GM12878 (cell line): ENCODE data around the gene OSBPL3. TPM values are rescaled to one million over a fixed set of nuclear protein-coding genes. Genes with fewer than 3 reads are reported as not detected.

ENCODE experiments used
- ATAC-seq: fragments of 200-7000 bp; cut with Tn5 transposase; 3 replicates; pipeline ENCODE4 v1.9.1; 2020; ENCODE audit warnings: mild to moderate bottlenecking, moderate library complexity
- BruUV-seq: library from RNA; stranded (reverse); fragments of 400-500 nt; replicated peaks from 2 replicates; lab custom pipeline; 2021; lab: Mats Ljungman, UMichigan
- CTCF ChIA-PET: fragments of 300-600 bp; sonication (Branson Sonifier 250); formaldehyde crosslinking; extraction: SDS; loops from one replicate; lab custom pipeline; 2021; ENCODE audit warnings: inconsistent platforms; lab: Yijun Ruan, JAX
- POLR2A ChIA-PET: fragments of 350-600 bp; formaldehyde crosslinking; extraction: SDS; loops from one replicate; lab custom pipeline; 2021; ENCODE audit warnings: inconsistent platforms; lab: Charles Lee
- RAD21 ChIA-PET: fragments of 300-600 bp; sonication (Branson Sonifier 250); formaldehyde crosslinking; loops from one replicate; lab custom pipeline; 2023; ENCODE audit warnings: antibody characterized with exemption; ENCODE audit not compliant: unreplicated experiment; lab: Charles Lee
- SMC1A ChIA-PET: fragments of 300-600 bp; sonication (Branson Sonifier 250); formaldehyde crosslinking; loops from one replicate; lab custom pipeline; 2023; ENCODE audit not compliant: unreplicated experiment, uncharacterized antibody; lab: Charles Lee
- DNase-seq: peaks from one replicate; pipeline ENCODE4 v3.0.0-alpha.2; 2011; ENCODE audit warnings: low read depth, low spot score
- FAIRE-seq: peaks from 3 replicates; lab custom pipeline; 2011; peaks lifted over from hg19 to GRCh38; lab: Jason Lieb, UNC
- H2AFZ ChIP-seq: 2 replicates; pipeline ENCODE4 v1.6.0; 2011; ENCODE audit warnings: low read depth, low read length, control low read depth; ENCODE audit not compliant: control insufficient read depth
- H3K27ac ChIP-seq: 2 replicates; pipeline ENCODE4 v1.5.1; 2011; ENCODE audit warnings: control low read depth; ENCODE audit not compliant: control insufficient read depth, insufficient read depth
- H3K27me3 ChIP-seq, 2 experiments: replicated peaks in 1 of 2; 2 replicates each; pipeline versions ENCODE4 v1.6.0 to v1.6.1; 2011; ENCODE audit warnings: low read length in 1 of 2; ENCODE audit not compliant: control insufficient read depth in 2 of 2, insufficient read depth in 2 of 2
- H3K36me3 ChIP-seq, 2 experiments: 2 replicates each; pipeline ENCODE4 v1.5.1; 2011; ENCODE audit warnings: low read length in 1 of 2; ENCODE audit not compliant: control insufficient read depth in 2 of 2, insufficient read depth in 2 of 2
- H3K4me1 ChIP-seq: 2 replicates; pipeline ENCODE4 v1.6.1; 2011; ENCODE audit warnings: mild to moderate bottlenecking, low read length, moderate library complexity, mixed read lengths; ENCODE audit not compliant: control insufficient read depth, insufficient read depth
- H3K4me2 ChIP-seq: 2 replicates; pipeline ENCODE4 v1.6.0; 2011; ENCODE audit warnings: control low read depth; ENCODE audit not compliant: control insufficient read depth, insufficient read depth
- H3K4me3 ChIP-seq: fragments of 200-600 bp; sonication (generic); 2 replicates; pipeline ENCODE4 v1.5.1; 2016
- H3K79me2 ChIP-seq: 2 replicates; pipeline ENCODE4 v1.6.0; 2011; ENCODE audit warnings: low read length; ENCODE audit not compliant: control insufficient read depth, insufficient read depth
- H3K9ac ChIP-seq: 2 replicates; pipeline ENCODE4 v1.8.0; 2011; ENCODE audit warnings: low read length, control low read depth, mixed read lengths; ENCODE audit not compliant: control insufficient read depth, insufficient read depth
- H3K9me3 ChIP-seq: replicated peaks from 3 replicates; pipeline ENCODE4 v1.5.1; 2011; ENCODE audit warnings: mild to moderate bottlenecking, low read length; ENCODE audit not compliant: control insufficient read depth, insufficient read depth
- H4K20me1 ChIP-seq: 2 replicates; pipeline ENCODE4 v1.6.0; 2011; ENCODE audit not compliant: control insufficient read depth, insufficient read depth
- ATF7 ChIP-seq: fragments of 450-650 bp; IDR thresholded peaks from 2 replicates; pipeline ENCODE4 v1.6.1; 2016; ENCODE audit warnings: low read depth, mild to moderate bottlenecking
- BCL11A ChIP-seq: IDR thresholded peaks from 2 replicates; pipeline ENCODE4 v1.6.1; 2011; ENCODE audit warnings: low read depth, low read length
- CHD2 ChIP-seq: IDR thresholded peaks from 2 replicates; pipeline ENCODE4 v1.6.1; 2011; ENCODE audit warnings: low read depth, low read length, improper control_type of control experiment, borderline replicate concordance
- DPF2 ChIP-seq: fragments of 450-650 bp; IDR thresholded peaks from 2 replicates; pipeline ENCODE4 v1.6.1; 2017; ENCODE audit warnings: mild to moderate bottlenecking
- EED ChIP-seq: sonication (generic); IDR thresholded peaks from 2 replicates; pipeline ENCODE4 v1.6.1; 2016; ENCODE audit warnings: antibody characterized with exemption, low read depth
- FOXK2 ChIP-seq: fragments of 450-650 bp; IDR thresholded peaks from 2 replicates; pipeline ENCODE4 v1.6.1; 2017; ENCODE audit warnings: mild to moderate bottlenecking, moderate library complexity
- IKZF2 ChIP-seq, 2 experiments: fragments of 450-650 bp; IDR thresholded peaks; 2 replicates each; pipeline ENCODE4 v1.6.1; 2017; ENCODE audit warnings: mild to moderate bottlenecking in 2 of 2, moderate library complexity in 2 of 2
- NFIC ChIP-seq: IDR thresholded peaks from 2 replicates; pipeline ENCODE4 v1.6.1; 2012; ENCODE audit warnings: low read depth, mild to moderate bottlenecking, inconsistent platforms, low read length, moderate library complexity
- PAX8 ChIP-seq: fragments of 450-650 bp; IDR thresholded peaks from 2 replicates; pipeline ENCODE4 v1.6.1; 2017; ENCODE audit warnings: mild to moderate bottlenecking, moderate library complexity
- POLR2AphosphoS5 ChIP-seq: IDR thresholded peaks from 2 replicates; pipeline ENCODE4 v1.6.1; 2011; ENCODE audit warnings: mild to moderate bottlenecking, low read length, inconsistent platforms
- POU2F2 ChIP-seq: IDR thresholded peaks from 3 replicates; pipeline ENCODE4 v1.6.1; 2011; ENCODE audit warnings: low read depth, mild to moderate bottlenecking, low read length, borderline replicate concordance
- SREBF2 ChIP-seq: IDR thresholded peaks from 2 replicates; pipeline ENCODE4 v1.6.1; 2012; ENCODE audit warnings: mild to moderate bottlenecking, low read length
- YBX1 ChIP-seq: fragments of 450-650 bp; IDR thresholded peaks from 2 replicates; pipeline ENCODE4 v1.6.1; 2016; ENCODE audit warnings: antibody characterized with exemption
- WGBS: methylation state at CpG from one replicate; pipeline ENCODE4 v1.1.6; 2016; ENCODE audit warnings: low lambda C conversion rate; ENCODE audit not compliant: insufficient replicate concordance, insufficient coverage; ENCODE audit errors: missing lambda C conversion rate; 5-methylcytosine and 5-hydroxymethylcytosine counted together
- in situ Hi-C: fragments of 300-500 bp; cut with MboI; formaldehyde crosslinking; loops from 9 replicates; pipeline ENCODE4 v1.14.3; 2018; ENCODE audit warnings: mixed read lengths
- intact Hi-C: fragments of 100-400 bp; cut with micrococcal nuclease; formaldehyde crosslinking; loops from one replicate; pipeline ENCODE4 v1.14.2; 2022; ENCODE audit not compliant: unreplicated experiment
- polyA plus RNA-seq, 11 experiments: library from polyadenylated mRNA; depleted of rRNA in 4 of 11; unstranded in 6 of 11; stranded (reverse) in 5 of 11; fragments of >200 nt; fragmentation: Nextera tagmentation in 4 of 11; fragmentation: Illumina TruSeq in 1 of 11; extraction: Ambion mirVana in 4 of 11; extraction: Trizol in 1 of 11; gene quantifications; 1 replicate in 1 of 11; 2 replicates in 10 of 11; pipeline versions ENCODE4 v1.2.1 to v1.2.3, GENCODE V29; 2011 to 2016; ENCODE audit warnings: inconsistent platforms in 2 of 11, missing spikeins in 2 of 11, low read depth in 1 of 11
- total RNA-seq, 4 experiments: library from RNA; depleted of rRNA in 3 of 4; stranded (reverse); fragments of >200 nt in 3 of 4; fragmentation: Illumina TruSeq in 1 of 4; extraction: Trizol in 1 of 4; gene quantifications; 2 replicates each; pipeline versions ENCODE4 v1.2.1 to v1.2.3, GENCODE V29; 2013 to 2021
- TF ChIP-seq, protein P1 (sequence below): fragments of 450-650 bp; IDR thresholded peaks from 2 replicates; pipeline ENCODE4 v1.6.1; 2017; ENCODE audit warnings: mild to moderate bottlenecking, moderate library complexity
- TF ChIP-seq, protein P2 (sequence below): fragments of 450-650 bp; IDR thresholded peaks from 2 replicates; pipeline ENCODE4 v1.6.1; 2014; ENCODE audit warnings: mild to moderate bottlenecking

OSBPL3 gene
- total and polyA plus RNA-seq, 10 of the 15 experiments (the other 5 are each of a cell fraction or from before 2014, with no cell fraction given) = 6.1 to 46.6 (median 27.0) TPM

DNA sequence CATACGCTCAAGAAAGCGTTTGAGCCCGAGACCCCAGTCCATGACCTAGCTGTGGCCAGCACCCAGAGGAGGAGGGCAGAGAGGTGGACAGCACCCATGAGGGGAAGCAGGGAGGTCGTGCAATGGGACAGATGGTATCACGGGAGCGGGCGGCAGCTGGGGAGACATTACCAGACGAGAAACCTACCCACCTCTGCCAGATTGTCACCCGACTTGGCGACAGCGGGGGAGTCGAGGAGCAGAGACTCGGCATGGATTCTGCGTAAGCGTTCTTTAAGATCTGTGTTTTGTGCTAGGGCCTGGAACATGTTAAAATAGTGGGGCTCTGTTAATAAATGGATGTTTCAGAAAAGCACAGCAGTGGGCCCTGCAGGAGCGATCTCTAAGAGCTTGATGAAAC lies 131.1 kb downstream of the OSBPL3 start:
- Histone ChIP-seq H3K27me3 (no peaks in the 10 kb centered on the region), H3K79me2 (no peaks in the 10 kb centered on the region), H3K27ac (no peak overlapping the region), H3K36me3 (peaks cover 4 to 20% of the 10 kb centered on the region in 2 experiments), H3K4me2 (no peak overlapping the region), H3K9me3 (no peaks in the 10 kb centered on the region)
- POLR2A ChIA-PET = interaction anchor here (0.6 kb wide), 1 partner anchor 1672 kb away, joined by 3 read pairs; no protein-coding TSS in a partner anchor
- intact Hi-C loops = no loop called here
- CTCF ChIA-PET = interaction anchor here (1.1 kb wide), 1 partner anchor 23 kb away, joined by 3 read pairs; no protein-coding TSS in a partner anchor
- no peak for ATAC-seq
- TF ChIP-seq POLR2AphosphoS5 (no peak), CHD2 (no peak), IKZF2 (IDR thresholded peaks at IDR 0.05) (no peak), EED (no peak), PAX8 (no peak), DPF2 (no peak), POU2F2 (no peak), NFIC (no peak)
- TF ChIP-seq, all 136 proteins: peak for 0
- H3K4me1 ChIP-seq = peaks cover 18% of the 10 kb centered on the region
- WGBS = 97% methylated on average over 16 of the region's 16 CpGs
- BruUV-seq = no TSS peak
- ChIA-PET RAD21 (interaction anchor here (1.0 kb wide), 1 partner anchor 28 kb away, joined by 3 read pairs; no protein-coding TSS in a partner anchor), SMC1A (interaction anchor here (1.2 kb wide), 1 partner anchor 14 kb away, joined by 3 read pairs; no protein-coding TSS in a partner anchor)
- no peak overlapping the region for H3K4me3 ChIP-seq
- H2AFZ ChIP-seq = no peak overlapping the region
- no peaks in the 10 kb centered on the region for H4K20me1 ChIP-seq
- FAIRE-seq (no peak), DNase-seq (no peak)
- H3K9ac ChIP-seq = no peak overlapping the region
- in situ Hi-C loops = no loop called here

DNA sequence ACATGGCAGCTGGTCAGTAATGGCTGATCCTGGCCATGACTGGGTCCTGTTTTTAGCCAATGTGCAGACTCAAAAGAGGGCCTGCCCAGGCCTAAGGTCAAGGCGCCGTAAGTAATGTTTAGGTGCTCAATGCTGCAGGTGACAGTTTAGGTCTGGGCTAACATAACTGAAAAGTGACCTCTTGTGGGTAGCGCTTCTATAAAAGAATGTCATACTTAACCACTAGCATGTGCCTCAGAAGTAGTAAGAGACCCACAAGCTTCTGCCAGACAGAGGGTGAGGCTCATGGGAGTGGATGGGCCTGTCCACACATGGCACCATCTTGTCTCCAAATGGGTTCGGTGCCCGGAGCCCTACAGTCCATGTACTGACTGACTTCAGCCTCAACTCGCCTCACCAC lies 132.2 kb downstream of the OSBPL3 start:
- Histone ChIP-seq H3K27me3 (no peaks in the 10 kb centered on the region), H3K9ac (no peak overlapping the region), H3K36me3 (peaks cover 4 to 17% of the 10 kb centered on the region in 2 experiments), H3K9me3 (no peaks in the 10 kb centered on the region), H3K27ac (no peak overlapping the region), H3K4me1 (peaks cover 22% of the 10 kb centered on the region), H3K79me2 (no peaks in the 10 kb centered on the region), H4K20me1 (no peaks in the 10 kb centered on the region), H3K4me3 (no peak overlapping the region), H3K4me2 (no peak overlapping the region), H2AFZ (no peak overlapping the region)
- in situ Hi-C loops = no loop called here
- FAIRE-seq (no peak), DNase-seq (no peak), ATAC-seq (peak; percentile 15)
- 97% methylated on average over 6 of the region's 6 CpGs for whole genome bisulfite sequencing
- no TSS peak for BruUV-seq
- ChIA-PET POLR2A (interaction anchor here (0.6 kb wide), 1 partner anchor 10 kb away, joined by 3 read pairs; no protein-coding TSS in a partner anchor), CTCF (interaction anchor here (1.0 to 1.1 kb wide), 3 partner anchors 10 to 134 kb away, joined by 3 read pairs; no protein-coding TSS in a partner anchor), RAD21 (interaction anchor here (1.0 to 2.7 kb wide), 2 partner anchors 26 to 27 kb away, joined by 3 to 15 read pairs; no protein-coding TSS in a partner anchor), SMC1A (interaction anchor here (1.0 to 1.5 kb wide), 4 partner anchors 13 to 27 kb away, joined by 3 read pairs; no protein-coding TSS in a partner anchor)
- intact Hi-C loops = no loop called here
- TF ChIP-seq ATF7 (no peak), YBX1 (no peak), BCL11A (no peak), SREBF2 (no peak), FOXK2 (no peak)
- TF ChIP-seq, protein P1, sequence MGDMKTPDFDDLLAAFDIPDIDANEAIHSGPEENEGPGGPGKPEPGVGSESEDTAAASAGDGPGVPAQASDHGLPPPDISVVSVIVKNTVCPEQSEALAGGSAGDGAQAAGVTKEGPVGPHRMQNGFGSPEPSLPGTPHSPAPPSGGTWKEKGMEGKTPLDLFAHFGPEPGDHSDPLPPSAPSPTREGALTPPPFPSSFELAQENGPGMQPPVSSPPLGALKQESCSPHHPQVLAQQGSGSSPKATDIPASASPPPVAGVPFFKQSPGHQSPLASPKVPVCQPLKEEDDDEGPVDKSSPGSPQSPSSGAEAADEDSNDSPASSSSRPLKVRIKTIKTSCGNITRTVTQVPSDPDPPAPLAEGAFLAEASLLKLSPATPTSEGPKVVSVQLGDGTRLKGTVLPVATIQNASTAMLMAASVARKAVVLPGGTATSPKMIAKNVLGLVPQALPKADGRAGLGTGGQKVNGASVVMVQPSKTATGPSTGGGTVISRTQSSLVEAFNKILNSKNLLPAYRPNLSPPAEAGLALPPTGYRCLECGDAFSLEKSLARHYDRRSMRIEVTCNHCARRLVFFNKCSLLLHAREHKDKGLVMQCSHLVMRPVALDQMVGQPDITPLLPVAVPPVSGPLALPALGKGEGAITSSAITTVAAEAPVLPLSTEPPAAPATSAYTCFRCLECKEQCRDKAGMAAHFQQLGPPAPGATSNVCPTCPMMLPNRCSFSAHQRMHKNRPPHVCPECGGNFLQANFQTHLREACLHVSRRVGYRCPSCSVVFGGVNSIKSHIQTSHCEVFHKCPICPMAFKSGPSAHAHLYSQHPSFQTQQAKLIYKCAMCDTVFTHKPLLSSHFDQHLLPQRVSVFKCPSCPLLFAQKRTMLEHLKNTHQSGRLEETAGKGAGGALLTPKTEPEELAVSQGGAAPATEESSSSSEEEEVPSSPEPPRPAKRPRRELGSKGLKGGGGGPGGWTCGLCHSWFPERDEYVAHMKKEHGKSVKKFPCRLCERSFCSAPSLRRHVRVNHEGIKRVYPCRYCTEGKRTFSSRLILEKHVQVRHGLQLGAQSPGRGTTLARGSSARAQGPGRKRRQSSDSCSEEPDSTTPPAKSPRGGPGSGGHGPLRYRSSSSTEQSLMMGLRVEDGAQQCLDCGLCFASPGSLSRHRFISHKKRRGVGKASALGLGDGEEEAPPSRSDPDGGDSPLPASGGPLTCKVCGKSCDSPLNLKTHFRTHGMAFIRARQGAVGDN = 0 out of 2 replicates have a peak, but pooled peaks have one; percentile 40
- TF ChIP-seq, protein P2, sequence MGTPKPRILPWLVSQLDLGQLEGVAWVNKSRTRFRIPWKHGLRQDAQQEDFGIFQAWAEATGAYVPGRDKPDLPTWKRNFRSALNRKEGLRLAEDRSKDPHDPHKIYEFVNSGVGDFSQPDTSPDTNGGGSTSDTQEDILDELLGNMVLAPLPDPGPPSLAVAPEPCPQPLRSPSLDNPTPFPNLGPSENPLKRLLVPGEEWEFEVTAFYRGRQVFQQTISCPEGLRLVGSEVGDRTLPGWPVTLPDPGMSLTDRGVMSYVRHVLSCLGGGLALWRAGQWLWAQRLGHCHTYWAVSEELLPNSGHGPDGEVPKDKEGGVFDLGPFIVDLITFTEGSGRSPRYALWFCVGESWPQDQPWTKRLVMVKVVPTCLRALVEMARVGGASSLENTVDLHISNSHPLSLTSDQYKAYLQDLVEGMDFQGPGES = no peak
